Endothelial cell of umbilical vein (primary cell): ENCODE data around the gene RFX7. TPM values are rescaled to one million over a fixed set of nuclear protein-coding genes. Genes with fewer than 3 reads are reported as not detected.

Experiments used
- BruUV-seq: library from RNA; stranded (reverse); fragments of 400-500 nt; replicated peaks from 2 replicates; lab custom pipeline; 2021; lab: Mats Ljungman, UMichigan
- CTCF ChIA-PET: fragments of 300-600, 350-600 bp; sonication (Branson Sonifier 250); formaldehyde crosslinking; loops from one replicate; lab custom pipeline; 2021; ENCODE audit warnings: antibody characterized with exemption, inconsistent platforms; lab: Charles Lee
- POLR2A ChIA-PET: fragments of 300-600, 350-600 bp; sonication (Branson Sonifier 250); formaldehyde crosslinking; loops from one replicate; lab custom pipeline; 2021; ENCODE audit warnings: antibody characterized with exemption, inconsistent platforms; lab: Charles Lee
- DNase-seq: peaks from one replicate; pipeline ENCODE4 v3.0.0-alpha.2; 2011; ENCODE audit warnings: low read depth, low spot score
- FAIRE-seq: peaks from 2 replicates; lab custom pipeline; 2011; peaks lifted over from hg19 to GRCh38; lab: Jason Lieb, UNC
- H2AFZ ChIP-seq: 2 replicates; pipeline ENCODE4 v1.6.0; 2012; ENCODE audit warnings: low read depth, low read length, control low read depth, inconsistent platforms
- H3K27ac ChIP-seq: 2 replicates; pipeline ENCODE4 v1.5.1; 2011; ENCODE audit warnings: low read depth, mild to moderate bottlenecking, control low read depth, low read length, moderate library complexity; ENCODE audit not compliant: insufficient read depth
- H3K27me3 ChIP-seq, 2 experiments: 2 replicates each; pipeline versions ENCODE4 v1.6.0 to v1.6.1; 2011; ENCODE audit warnings: low read length in 2 of 2, mixed read lengths in 1 of 2; ENCODE audit not compliant: control insufficient read depth in 2 of 2, insufficient read depth in 2 of 2
- H3K36me3 ChIP-seq, 2 experiments: 2 replicates in 1 of 2; 3 replicates in 1 of 2; pipeline ENCODE4 v1.5.1; 2011; ENCODE audit warnings: low read length in 2 of 2, mild to moderate bottlenecking in 1 of 2, moderate library complexity in 1 of 2; ENCODE audit not compliant: control insufficient read depth in 2 of 2, insufficient read depth in 2 of 2; ENCODE audit errors: extremely low read depth in 1 of 2
- H3K4me1 ChIP-seq: 3 replicates; pipeline ENCODE4 v1.5.1; 2011; ENCODE audit warnings: mild to moderate bottlenecking, low read length; ENCODE audit not compliant: control insufficient read depth, insufficient read depth; ENCODE audit errors: extremely low read depth
- H3K4me2 ChIP-seq: 2 replicates; pipeline ENCODE4 v1.6.1; 2011; ENCODE audit warnings: low read length, control low read depth, mixed read lengths; ENCODE audit not compliant: insufficient read depth
- H3K4me3 ChIP-seq, 3 experiments: fragments of 200-600 bp in 1 of 3; sonication (generic), shearing (Covaris generic) in 1 of 3; replicated peaks in 1 of 3; 2 replicates each; pipeline ENCODE4 v1.5.1; 2011 to 2016; ENCODE audit warnings: control low read depth in 3 of 3, low read length in 3 of 3, mild to moderate bottlenecking in 2 of 3, inconsistent platforms in 1 of 3, low read depth in 1 of 3, moderate library complexity in 1 of 3; ENCODE audit not compliant: insufficient read depth in 1 of 3
- H3K79me2 ChIP-seq: 2 replicates; pipeline ENCODE4 v1.6.0; 2012; ENCODE audit warnings: low read length, inconsistent platforms; ENCODE audit not compliant: control insufficient read depth, insufficient read depth
- H3K9ac ChIP-seq: replicated peaks from 2 replicates; pipeline ENCODE3; 2011; ENCODE audit warnings: low read length, control low read depth; ENCODE audit not compliant: insufficient read depth; ENCODE audit errors: extremely low read depth
- H3K9me1 ChIP-seq: replicated peaks from 3 replicates; pipeline ENCODE4 v1.6.0; 2011; ENCODE audit warnings: mild to moderate bottlenecking, low read length; ENCODE audit not compliant: control insufficient read depth, insufficient read depth; ENCODE audit errors: extremely low read depth
- H3K9me3 ChIP-seq: replicated peaks from 2 replicates; pipeline ENCODE4 v1.5.1; 2012; ENCODE audit warnings: low read length, inconsistent platforms; ENCODE audit not compliant: control insufficient read depth, insufficient read depth
- H4K20me1 ChIP-seq: replicated peaks from 2 replicates; pipeline ENCODE3; 2011; ENCODE audit warnings: mild to moderate bottlenecking, low read length; ENCODE audit not compliant: control insufficient read depth, insufficient read depth; ENCODE audit errors: extremely low read depth
- EZH2 ChIP-seq: IDR thresholded peaks from 2 replicates; pipeline ENCODE4 v1.6.1; 2012; ENCODE audit warnings: borderline replicate concordance, low read depth, mild to moderate bottlenecking, moderate library complexity, low read length, inconsistent platforms; ENCODE audit not compliant: severe bottlenecking
- FOS ChIP-seq: IDR thresholded peaks from 2 replicates; pipeline ENCODE4 v1.6.1; 2011; ENCODE audit warnings: mild to moderate bottlenecking, low read length, moderate library complexity, borderline replicate concordance; ENCODE audit not compliant: insufficient read depth
- GATA2 ChIP-seq: IDR thresholded peaks from 2 replicates; pipeline ENCODE4 v1.7.0; 2011; ENCODE audit warnings: low read depth, mild to moderate bottlenecking, moderate library complexity, mixed read lengths, low read length; ENCODE audit not compliant: insufficient read length, insufficient read depth
- JUN ChIP-seq: IDR thresholded peaks from 2 replicates; pipeline ENCODE4 v1.6.1; 2011; ENCODE audit warnings: borderline replicate concordance, low read depth; ENCODE audit not compliant: insufficient read length, insufficient read depth
- MYC ChIP-seq: IDR thresholded peaks from one replicate; pipeline ENCODE4 v1.6.1; 2011; ENCODE audit warnings: mild to moderate bottlenecking, low read depth, low read length
- POLR2A ChIP-seq: IDR thresholded peaks from 2 replicates; pipeline ENCODE4 v1.6.1; 2012; ENCODE audit warnings: low read depth, mild to moderate bottlenecking, control low read depth, low read length
- POLR2AphosphoS5 ChIP-seq: IDR thresholded peaks from 2 replicates; pipeline ENCODE4 v1.6.1; 2012; ENCODE audit warnings: low read depth, mild to moderate bottlenecking, control low read depth, low read length, moderate library complexity; ENCODE audit not compliant: insufficient read depth
- dilution Hi-C: fragments of 300-500 bp; cut with MboI; formaldehyde crosslinking; loops from one replicate; pipeline ENCODE4 v1.15.0; 2019; ENCODE audit warnings: low sequenced_read_pairs; ENCODE audit not compliant: extremely low pct_ligation_motif_present
- intact Hi-C: fragments of 100-400 bp; cut with micrococcal nuclease; formaldehyde crosslinking; loops from one replicate; pipeline ENCODE4 v1.10.0; 2022
- polyA plus RNA-seq, 4 experiments: library from polyadenylated mRNA; depleted of rRNA in 3 of 4; stranded (reverse) in 3 of 4; unstranded in 1 of 4; fragments of >200 nt; gene quantifications; 2 replicates each; pipeline versions ENCODE4 v1.2.1 to v1.2.3, GENCODE V29; 2011 to 2012; ENCODE audit warnings: missing spikeins in 1 of 4
- total RNA-seq: library from RNA; stranded (reverse); gene quantifications from 2 replicates; pipeline ENCODE4 v1.2.3, GENCODE V29; 2021
- TF ChIP-seq, protein P1 (sequence below), 2 donors: IDR thresholded peaks; 1 replicate in 1 of 2; 2 replicates in 1 of 2; pipeline ENCODE4 v1.5.1; 2011; ENCODE audit warnings: low read length in 2 of 2, mild to moderate bottlenecking in 2 of 2, moderate library complexity in 2 of 2, control low read depth in 1 of 2, inconsistent platforms in 1 of 2, low read depth in 1 of 2; ENCODE audit not compliant: insufficient read depth in 1 of 2; ENCODE audit errors: extremely low read depth in 1 of 2
- TF ChIP-seq, protein P2 (sequence below): IDR thresholded peaks from 2 replicates; pipeline ENCODE4 v1.6.1; 2011; ENCODE audit not compliant: insufficient read depth, insufficient read length

The RFX7 gene
- total and polyA plus RNA-seq, 2 donors (not counting 3 experiments of a cell fraction or from before 2014, with no cell fraction given): 6.3 to 23.0 TPM

DNA sequence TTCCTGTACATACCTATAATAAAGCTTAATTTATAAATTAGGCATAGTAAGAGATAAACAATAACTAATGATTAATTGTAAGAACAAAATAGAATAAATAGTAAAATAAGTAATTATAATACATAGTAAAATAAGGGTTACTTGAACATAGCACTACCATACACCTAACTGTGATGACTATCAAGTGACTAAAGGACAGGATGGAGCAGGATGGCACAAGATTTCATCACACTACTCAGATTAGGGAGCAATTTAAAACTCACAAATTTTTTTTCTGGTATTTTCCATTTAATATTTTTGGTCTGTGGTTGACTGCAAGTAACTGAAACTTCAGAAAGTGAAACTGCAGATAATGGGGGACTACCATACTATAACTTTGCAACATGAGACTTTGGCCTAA lies 14.8 kb downstream of the RFX7 start:
- H3K4me1 ChIP-seq: no peaks in the 10 kb centered on the region
- peaks cover 2% of the 10 kb centered on the region for H3K9me3 ChIP-seq
- dilution Hi-C loops: no loop called here
- H3K27me3 ChIP-seq: no peaks in the 10 kb centered on the region
- peaks cover 32% of the 10 kb centered on the region for H3K79me2 ChIP-seq
- H4K20me1 ChIP-seq: peaks cover 7% of the 10 kb centered on the region
- H3K36me3 ChIP-seq: peaks cover 0 to 2% of the 10 kb centered on the region in 2 experiments
- no peak for TF ChIP-seq FOS
- no peak for TF ChIP-seq JUN
- TF ChIP-seq GATA2: no peak
- TF ChIP-seq, protein P1, sequence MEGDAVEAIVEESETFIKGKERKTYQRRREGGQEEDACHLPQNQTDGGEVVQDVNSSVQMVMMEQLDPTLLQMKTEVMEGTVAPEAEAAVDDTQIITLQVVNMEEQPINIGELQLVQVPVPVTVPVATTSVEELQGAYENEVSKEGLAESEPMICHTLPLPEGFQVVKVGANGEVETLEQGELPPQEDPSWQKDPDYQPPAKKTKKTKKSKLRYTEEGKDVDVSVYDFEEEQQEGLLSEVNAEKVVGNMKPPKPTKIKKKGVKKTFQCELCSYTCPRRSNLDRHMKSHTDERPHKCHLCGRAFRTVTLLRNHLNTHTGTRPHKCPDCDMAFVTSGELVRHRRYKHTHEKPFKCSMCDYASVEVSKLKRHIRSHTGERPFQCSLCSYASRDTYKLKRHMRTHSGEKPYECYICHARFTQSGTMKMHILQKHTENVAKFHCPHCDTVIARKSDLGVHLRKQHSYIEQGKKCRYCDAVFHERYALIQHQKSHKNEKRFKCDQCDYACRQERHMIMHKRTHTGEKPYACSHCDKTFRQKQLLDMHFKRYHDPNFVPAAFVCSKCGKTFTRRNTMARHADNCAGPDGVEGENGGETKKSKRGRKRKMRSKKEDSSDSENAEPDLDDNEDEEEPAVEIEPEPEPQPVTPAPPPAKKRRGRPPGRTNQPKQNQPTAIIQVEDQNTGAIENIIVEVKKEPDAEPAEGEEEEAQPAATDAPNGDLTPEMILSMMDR (IDR thresholded peaks at IDR 0.05; ENCODE audit: extremely low read depth in 1 of 2, insufficient read depth in 1 of 2, low read depth in 1 of 2, low read length in 2 of 2): no peak
- H3K9ac ChIP-seq: no peak overlapping the region
- ChIA-PET CTCF (no interaction called here), POLR2A (no interaction called here)
- H2AFZ ChIP-seq: no peak overlapping the region
- intact Hi-C loops: no loop called here
- DNase-seq: no peak
- no peak overlapping the region for H3K4me3 ChIP-seq
- H3K9me1 ChIP-seq: no peaks in the 10 kb centered on the region
- FAIRE-seq: no peak
- no TSS peak for BruUV-seq
- no peak overlapping the region for H3K4me2 ChIP-seq
- H3K27ac ChIP-seq: no peak overlapping the region

DNA sequence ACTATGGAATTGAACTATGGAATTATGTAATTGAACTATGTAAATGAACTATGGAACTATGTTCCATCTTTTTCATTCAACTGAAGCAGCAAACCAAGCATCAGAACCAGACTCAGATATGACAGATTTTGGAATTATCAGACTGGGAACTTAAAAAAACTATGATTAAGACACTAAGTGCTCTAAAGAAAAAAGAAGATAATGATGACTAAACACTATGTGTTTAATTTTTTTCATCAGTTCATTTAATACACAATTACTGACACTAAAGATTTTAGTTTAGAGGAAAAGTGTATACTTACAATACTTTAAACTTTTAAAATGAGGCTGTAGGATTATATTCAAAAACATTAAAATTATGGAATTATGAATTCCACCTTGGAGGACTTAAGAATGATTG lies 15.3 kb downstream of the RFX7 start:
- TF ChIP-seq, protein P2, sequence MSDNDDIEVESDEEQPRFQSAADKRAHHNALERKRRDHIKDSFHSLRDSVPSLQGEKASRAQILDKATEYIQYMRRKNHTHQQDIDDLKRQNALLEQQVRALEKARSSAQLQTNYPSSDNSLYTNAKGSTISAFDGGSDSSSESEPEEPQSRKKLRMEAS: no peak
- no peak for TF ChIP-seq POLR2AphosphoS5
- TF ChIP-seq EZH2: no peak
- no peak for TF ChIP-seq MYC
- TF ChIP-seq FOS: no peak
- TF ChIP-seq POLR2A: no peak
- TF ChIP-seq, protein P1 (IDR thresholded peaks at IDR 0.05; ENCODE audit: extremely low read depth in 1 of 2, insufficient read depth in 1 of 2, low read depth in 1 of 2, low read length in 2 of 2): no peak
- no peak for TF ChIP-seq GATA2
- no peak for TF ChIP-seq JUN
- Histone ChIP-seq H3K9me1 (no peaks in the 10 kb centered on the region), H3K27me3 (no peaks in the 10 kb centered on the region), H3K4me1 (no peaks in the 10 kb centered on the region), H3K9me3 (peaks cover 2% of the 10 kb centered on the region), H2AFZ (no peak overlapping the region), H3K4me3 (no peak overlapping the region), H3K4me2 (no peak overlapping the region), H3K36me3 (peaks cover 0 to 2% of the 10 kb centered on the region in 2 experiments), H3K27ac (no peak overlapping the region), H3K79me2 (peaks cover 29% of the 10 kb centered on the region), H4K20me1 (peaks cover 7% of the 10 kb centered on the region), H3K9ac (no peak overlapping the region)
- BruUV-seq: no TSS peak
- dilution Hi-C loops (no loop called here), intact Hi-C loops (no loop called here)
- FAIRE-seq (no peak), DNase-seq (no peak)
- CTCF ChIA-PET: no interaction called here
- POLR2A ChIA-PET: no interaction called here
